Retina (tissue), 1 donor: ENCODE results near the gene SYCN.
"Not testable (repeated sequence)": the region's sequence is repeated elsewhere in the genome, so short reads cannot be mapped to it uniquely, and the experiment has no call there.

Source experiments
- DNase-seq: peaks from one replicate; pipeline ENCODE4 v3.0.0-alpha.2; 2016

The SYCN gene

DNA sequence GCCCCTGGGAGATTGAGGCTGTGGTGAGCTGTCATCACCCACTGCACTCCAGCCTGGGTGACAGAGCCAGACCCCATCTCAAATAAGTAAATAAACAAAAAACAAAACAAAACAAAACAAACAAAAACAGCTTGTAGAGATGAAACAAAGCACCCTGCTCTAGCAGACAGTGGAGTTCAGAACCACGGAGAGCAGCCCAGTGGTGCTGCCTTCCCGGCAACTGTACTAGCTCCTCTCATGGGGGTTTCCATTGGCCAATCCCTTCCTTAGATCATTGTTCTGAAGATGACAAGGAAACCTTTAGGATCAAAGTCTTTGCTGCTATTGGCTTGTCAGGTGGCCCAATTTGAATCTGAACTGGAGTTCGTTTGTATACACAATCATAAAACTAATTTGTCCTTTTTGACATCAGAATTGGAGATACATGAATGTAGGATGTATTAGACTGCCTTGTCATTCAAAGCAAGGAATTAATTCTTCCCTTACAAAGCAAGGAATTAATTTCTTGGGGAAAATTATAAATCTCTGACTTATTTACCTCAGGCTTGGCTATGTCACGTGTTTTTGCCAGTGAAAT lies 19.7 kb upstream of the SYCN start:
- DNase-seq: no peak

DNA sequence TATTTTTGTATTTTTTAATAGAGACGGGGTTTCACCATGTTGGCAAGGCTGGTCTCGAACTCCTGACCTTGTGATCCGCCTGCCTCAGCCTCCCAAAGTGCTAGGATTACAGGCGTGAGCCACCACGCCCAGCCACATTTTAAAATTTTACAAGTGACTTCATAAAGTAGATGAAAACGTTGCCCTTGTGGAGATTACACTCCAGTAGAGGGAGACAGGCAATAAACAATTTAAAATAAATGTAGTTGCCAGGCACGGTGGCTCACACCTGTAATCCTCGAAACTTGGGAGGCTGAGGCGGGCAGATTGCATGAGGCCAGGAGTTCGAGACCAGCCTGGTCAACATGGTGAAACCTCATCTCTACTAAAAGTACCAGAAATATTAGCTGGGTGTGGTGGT lies 15.0 kb upstream of the SYCN start:
- DNase-seq: not testable (repeated sequence)

DNA sequence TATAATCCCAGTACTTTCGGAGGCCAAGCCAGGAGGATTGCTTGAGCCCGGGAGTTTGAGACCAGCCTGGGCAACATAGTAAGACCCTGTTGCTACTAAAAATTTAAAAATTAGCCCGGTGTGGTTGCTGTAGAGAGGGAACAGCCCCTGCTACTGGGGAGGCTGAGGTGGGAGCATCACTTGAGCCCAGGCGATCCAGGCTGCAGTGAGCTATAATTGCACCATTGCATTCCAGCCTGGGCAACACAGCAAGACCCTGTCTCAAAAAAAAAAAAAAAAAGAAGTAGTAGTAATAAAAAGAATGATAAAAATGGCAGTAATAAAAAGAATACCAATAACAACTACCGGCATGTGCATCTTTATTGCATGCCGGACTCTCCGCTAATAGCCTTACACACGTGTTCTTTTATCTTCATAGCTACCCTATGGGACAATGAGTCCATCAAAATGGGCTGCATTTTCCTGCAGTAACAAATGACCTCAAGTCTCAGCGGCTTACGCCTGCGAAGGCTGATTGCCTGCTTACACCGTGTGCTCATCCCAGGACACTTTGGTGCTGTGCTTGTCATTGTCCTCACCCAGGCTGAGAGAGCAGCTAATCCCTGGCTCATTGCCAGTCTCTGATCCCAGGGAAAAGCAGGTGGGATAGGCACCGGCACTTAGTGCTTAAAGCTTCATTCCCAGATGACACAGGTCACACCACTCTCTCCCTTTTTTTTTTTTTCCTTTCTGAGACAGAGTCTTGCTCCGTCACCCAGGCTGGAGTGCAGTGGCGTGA lies 14.4 kb upstream of the SYCN start:
- no peak for DNase-seq

DNA sequence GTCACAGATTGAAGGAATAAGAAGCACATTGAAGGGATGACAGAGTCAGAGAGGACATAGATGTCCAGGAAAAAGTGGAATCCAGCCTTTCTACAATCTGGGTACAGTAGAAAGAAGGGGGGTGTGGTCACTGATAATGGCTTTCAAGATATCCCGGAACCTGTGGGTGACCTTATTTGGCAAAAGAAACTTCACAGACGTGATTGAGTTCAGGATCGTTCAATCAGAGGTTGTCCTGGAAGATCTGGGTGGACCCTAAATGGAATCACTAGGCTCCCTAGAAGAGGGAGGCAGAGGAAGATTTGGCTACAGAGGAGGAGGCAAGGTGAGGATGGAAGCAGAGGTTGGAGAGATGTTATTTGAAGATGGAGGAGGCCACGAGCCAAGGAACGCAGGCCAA lies 13.0 kb upstream of the SYCN start:
- DNase-seq: no peak

DNA sequence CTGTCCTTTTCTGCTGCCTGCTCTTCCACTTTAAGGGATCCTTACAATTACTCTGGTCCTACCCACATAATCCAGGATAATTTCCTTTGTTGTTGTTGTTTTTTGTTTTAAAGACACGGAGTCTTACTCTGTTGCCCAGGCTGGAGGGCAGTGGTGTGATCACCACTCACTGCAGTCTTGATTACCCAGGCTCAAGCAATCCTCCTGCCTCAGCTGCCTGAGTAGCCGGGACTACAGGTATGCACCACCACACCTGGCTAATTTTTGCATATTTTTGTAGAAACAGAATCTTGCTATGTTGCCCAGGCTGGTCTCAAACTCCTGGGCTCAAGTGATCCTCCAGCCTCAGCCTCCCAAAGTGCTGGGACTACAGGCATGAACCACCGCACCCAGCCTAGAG lies 11.3 kb upstream of the SYCN start:
- DNase-seq: not testable (repeated sequence)

DNA sequence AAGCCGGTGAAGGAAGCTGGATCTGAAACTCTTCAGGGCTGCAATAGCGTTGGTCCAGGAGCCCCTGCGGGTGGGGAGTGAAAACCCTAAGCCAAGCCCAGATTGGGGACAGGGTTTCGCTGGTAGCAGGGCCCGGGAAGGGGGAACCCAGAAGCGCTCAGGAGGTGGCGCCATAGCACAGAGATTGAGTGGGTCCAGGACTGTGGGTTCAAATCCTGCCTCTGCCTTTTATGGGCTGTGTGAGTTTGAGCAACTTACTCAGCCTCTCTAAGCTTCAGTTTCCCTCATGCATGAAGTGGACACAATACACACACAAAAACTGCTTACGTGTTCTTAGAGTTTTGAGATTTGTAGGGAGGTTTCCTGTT lies 8.3 kb upstream of the SYCN start:
- no peak for DNase-seq

DNA sequence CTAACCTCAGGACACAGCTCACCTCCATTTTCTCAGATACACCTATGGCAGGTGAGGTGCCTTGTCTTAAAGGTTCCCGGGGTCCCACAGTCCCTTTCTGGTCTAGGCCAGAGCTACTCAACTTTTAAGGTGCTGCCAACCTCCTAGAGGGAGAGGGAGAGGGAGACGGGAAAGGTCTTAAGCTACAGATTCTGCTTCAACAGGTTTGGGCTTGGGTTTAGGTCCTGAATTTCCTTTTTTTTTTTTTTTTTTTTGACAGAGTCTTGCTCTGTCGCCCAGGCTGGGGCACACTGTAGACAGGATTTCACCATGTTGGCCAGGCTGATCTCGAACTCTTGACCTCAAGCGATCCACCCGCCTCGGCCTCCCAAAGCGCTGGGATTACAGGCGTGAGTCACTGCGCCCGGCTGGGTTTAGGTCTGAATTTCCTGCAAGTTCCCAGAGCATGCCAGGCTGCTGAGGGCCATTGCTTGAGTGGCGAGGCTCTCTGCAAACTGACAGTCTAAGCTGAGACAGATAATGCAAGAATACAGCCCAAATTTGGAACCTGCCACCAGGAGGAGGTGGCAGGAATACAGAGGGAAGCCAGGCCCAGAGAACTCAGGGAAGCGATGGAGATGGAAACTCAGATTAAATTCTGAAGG lies 7.8 kb upstream of the SYCN start:
- DNase-seq: no peak

DNA sequence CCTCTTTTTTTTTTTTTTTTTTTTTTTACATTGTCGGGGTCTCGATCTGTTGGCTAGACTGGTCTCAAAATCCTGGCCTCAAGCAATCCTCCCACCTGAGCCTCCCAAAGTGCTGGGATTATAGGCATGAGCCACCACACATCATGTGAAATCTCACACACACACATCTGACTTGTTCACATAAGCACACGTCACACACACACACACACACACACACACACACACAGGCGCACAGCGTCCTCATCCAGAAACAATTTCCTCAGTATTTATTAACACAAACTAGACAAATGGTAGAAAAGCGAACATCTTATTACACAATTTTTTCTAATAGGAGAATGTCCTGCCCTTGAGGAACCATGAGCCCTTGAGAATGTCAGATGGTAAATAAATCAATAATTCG lies 5.1 kb upstream of the SYCN start:
- DNase-seq: no peak

DNA sequence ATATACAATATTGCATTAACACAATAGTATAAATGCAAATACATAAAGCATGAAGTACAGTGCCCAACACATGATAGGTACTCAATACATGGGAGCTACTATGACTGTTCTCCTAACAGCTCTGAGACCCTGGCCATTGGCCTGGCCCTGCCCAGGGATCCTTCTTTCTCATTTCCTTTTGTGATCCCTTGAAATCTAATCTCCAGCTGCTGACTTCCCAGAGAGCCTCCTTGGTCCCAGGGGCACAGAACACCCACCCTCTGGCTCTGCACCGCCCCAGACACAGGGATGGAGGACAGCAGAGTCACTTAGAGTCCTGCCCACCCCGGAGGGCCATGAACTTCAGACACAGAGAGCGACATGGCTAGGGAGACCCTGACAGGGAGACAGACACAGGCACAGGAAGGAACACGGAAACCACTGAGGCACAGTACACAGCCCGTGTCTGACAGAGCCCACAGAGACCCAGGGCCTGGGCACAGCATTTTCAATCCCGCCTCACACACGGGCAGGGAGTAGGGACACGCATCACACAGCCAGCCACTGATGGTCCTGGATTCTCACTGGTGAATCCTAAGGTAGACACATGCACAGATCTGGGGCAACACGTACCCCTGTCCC lies 4.2 kb upstream of the SYCN start:
- no peak for DNase-seq

DNA sequence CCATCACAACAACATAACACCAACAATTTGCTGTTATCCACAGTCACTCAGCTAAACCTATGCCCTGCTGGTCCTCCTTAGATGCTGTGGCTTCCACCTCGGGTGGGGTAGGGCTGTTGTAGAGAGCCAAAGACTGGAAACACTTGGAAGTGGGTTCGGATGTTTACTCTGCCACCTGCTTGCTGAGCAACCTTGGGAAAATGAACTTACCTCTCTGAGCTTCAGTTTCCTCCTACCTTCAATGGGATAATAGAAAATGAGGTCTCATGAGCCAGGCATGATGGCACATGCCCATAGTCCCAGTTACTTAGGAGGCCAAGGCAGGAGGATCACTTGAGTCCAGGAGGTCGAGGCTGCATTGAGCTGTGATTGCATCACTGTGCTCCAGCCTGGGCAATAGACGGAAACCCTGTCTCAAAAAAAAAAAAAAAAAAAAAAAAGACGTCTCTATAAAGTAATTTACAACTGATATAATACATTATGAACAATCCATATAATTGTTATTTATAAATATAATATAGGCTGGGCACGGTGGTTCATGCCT lies 3.3 kb upstream of the SYCN start:
- no peak for DNase-seq

DNA sequence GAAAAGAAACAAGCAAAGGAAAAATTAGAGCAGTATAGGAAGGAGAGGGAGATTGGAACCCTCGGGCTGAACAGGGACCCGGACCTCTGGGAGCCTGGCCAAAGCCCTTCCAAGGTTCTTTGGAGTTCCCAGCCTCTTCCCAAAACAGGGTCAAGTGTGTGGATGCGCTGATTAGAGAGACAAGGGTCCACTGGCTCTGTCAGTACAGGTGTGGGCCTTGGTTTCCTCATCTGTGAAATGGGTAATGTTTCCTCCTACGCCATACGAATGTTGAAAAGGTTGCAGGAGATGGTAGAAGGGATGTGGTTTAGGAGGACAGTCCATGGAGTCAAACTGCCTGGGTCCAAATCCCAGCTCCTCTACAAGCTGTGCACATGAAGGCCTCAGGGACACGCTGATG lies 2.1 kb upstream of the SYCN start:
- no peak for DNase-seq

DNA sequence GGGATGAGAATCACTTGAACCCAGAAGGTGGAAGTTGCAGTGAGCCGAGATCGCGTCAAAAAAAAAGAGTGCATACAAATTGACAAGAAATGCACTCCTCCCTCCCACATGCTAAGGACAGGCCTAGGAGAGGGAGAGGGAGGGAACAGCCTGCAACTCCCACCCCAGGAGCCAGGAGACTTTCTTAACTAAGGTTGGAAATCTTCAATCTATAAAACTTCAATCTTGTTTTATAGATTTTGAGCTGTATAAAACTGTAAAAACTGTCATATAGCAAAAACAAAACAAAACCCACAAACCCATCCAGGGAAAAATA lies 1.3 kb upstream of the SYCN start:
- no peak for DNase-seq

DNA sequence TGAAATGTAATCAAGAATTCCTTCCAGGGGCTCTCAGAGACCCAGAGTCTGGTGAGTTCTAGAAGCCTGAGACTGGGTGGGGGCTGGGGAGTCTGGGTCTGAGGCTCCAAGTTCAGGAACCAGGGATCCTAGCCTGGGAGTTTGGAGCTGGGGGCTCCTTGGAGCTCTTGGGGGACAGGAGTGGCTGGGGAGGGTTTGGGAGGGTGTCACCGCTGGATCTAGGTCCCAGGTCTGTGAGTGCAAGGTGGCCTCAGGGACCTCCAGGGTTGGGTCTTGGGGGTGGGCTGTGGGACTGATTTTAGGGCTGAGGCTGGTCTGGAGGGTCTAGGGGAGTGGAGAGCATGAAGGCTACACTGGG lies 1.1 kb downstream of the SYCN start:
- no peak for DNase-seq

DNA sequence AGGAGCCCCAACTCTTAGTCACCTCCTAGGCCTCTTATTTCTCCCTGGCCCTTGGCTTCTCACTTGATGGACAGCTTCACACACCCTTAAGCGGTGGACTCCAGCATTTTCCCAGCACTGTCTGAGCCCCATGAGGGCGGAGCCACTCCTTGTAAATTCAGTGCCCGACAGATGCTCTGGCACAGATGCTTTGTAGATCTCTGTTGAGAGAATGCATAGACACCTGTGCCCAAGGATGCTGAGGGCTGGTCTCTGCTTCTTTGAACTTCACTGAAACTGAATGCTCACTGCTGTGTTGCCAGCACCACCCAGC lies 3.3 kb downstream of the SYCN start:
- no peak for DNase-seq

DNA sequence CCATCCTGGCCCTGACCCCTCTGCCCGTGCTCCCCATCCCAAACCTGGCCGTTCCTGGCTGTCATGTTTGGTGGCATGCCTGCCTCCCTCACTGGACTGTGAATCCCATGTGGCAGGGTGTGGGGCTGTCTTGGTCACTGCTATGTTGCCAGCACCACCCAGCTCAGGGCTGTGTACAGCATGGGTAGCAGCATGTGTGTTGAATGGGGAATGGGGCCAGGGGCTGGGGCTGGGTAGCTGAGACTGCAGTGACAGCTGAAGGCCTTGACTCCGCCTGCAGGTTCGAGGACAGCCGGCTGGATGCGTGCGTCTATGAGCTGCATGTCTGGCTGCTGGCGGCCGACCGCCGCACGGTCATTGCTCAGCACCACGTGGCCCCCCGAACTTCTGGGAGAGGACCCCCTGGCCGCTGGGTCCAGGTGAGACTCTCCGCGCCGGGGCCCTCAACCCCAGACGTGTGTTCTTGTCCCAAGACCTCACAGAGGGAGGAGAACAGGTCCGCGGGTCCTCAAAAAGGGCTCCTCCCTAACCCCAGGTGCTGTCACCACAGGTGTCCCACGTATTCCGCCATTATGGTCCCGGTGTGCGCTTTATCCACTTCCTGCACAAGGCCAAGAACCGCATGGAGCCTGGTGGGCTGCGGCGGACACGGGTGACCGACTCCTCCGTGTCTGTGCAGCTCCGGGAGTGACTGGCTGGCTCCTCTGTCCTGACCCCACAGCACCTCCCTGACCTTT lies 3.8 kb downstream of the SYCN start:
- no peak for DNase-seq

DNA sequence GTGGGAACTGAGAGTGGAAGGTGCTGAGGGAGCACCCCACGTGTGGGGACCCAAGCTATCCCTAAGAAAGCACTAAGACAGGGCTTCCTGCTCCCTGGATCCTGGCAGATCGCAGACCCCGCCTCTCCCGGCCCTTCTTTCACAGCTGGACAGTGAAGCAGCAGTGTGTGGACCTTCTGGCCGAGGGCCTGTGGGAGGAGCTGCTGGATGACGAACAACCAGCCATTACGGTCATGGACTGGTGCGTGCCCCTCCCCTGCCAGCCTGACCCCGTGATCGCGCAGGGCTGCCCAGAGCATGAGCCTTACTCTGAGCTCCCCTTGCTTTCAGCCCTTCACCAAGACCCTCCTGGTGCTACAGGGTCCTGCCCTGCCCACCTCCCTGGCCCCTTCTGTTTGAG lies 5.0 kb downstream of the SYCN start:
- no peak for DNase-seq

DNA sequence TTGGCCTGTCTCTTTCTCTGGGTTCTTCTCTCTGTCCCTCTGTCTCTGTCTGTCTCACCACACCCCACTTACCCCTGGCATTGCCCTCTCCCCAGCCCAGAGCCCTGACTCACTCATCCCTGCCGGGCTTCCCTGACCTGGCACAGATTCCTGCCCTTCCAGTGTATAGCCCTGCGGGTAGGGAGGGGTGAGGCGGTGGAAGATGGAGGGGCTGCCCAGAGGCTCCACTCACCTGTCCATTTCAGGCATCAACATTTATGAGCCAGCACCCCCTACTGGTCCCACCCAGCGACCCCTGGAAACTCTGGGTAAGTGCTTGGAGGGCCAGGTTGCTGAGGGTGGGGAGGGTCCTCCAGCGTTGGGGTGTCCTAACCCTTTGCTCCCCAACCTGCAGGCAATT lies 6.3 kb downstream of the SYCN start:
- DNase-seq: no peak

DNA sequence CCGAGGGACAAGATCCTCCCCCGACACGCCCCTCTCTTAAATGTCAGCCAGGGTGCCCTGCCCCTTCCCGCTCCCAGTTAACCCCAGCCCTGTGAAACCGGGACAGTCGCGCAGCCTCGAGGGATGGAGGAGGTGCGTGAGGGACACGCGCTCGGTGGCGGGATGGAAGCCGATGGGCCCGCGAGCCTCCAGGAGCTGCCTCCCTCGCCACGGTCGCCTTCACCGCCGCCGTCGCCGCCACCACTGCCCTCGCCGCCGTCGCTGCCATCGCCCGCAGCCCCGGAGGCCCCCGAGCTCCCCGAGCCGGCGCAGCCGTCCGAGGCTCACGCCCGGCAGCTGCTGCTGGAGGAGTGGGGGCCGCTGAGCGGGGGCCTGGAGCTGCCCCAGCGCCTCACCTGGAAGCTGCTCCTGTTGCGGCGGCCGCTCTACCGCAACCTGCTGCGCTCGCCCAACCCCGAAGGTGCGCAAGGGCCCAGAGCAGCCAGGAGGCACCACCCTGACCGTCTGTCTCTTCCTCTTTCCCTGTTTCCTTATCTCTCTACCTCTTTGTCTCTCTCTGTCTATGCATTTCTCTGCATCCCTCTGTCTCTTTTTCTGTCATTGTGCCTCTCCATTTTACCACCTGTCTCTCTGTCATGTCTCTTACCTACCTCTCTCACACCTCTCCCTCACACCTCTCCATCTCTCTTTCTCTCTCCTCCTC lies 7.1 kb downstream of the SYCN start, which contains the start of gene NCCRP1:
Gene NCCRP1, plus strand, starts transcription at position 105 of the 703 bp plus-strand sequence. Its CDS starts 19 bp downstream, at position 124.
- peak; percentile 63 for DNase-seq

DNA sequence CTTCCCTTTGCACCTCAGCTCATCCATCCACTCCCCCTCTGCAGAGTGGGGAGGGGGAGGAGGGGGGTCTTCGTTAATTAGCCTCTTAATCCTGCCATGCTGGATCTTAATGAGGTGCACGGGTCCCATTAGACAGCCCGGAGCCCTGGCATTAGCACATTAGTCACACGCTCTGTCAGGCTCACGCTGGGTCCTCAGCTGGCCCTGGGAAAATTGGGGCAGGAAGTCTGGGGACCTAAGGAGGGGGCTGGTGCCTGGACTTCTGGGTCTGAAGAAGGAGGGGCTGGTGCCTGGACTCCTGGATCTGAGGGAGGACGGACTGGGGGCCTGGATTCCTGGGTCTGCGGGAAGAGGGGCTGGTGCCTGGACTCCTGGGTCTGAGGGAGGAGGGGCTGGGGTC lies 7.7 kb downstream of the SYCN start:
- peak; percentile 65 for DNase-seq

DNA sequence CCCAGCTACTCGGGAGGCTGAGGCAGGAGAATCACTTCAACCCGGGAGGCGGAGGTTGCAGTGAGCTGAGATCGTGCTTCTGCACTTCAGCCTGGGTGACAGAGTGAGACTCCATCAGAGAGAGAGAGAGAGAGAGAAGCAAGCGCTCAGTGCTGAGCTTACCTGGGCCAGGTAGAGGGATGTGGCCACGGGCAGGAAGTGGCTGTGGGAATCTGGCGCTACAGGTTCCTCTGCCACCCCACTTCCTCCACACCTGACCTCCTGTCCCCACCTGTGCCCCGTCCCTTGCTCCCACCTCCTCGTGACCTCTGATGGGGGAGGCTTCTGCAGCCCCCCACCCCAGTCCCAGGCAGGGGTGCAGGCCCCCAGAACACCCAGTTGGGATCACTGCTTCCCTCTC lies 8.3 kb downstream of the SYCN start:
- no peak for DNase-seq

DNA sequence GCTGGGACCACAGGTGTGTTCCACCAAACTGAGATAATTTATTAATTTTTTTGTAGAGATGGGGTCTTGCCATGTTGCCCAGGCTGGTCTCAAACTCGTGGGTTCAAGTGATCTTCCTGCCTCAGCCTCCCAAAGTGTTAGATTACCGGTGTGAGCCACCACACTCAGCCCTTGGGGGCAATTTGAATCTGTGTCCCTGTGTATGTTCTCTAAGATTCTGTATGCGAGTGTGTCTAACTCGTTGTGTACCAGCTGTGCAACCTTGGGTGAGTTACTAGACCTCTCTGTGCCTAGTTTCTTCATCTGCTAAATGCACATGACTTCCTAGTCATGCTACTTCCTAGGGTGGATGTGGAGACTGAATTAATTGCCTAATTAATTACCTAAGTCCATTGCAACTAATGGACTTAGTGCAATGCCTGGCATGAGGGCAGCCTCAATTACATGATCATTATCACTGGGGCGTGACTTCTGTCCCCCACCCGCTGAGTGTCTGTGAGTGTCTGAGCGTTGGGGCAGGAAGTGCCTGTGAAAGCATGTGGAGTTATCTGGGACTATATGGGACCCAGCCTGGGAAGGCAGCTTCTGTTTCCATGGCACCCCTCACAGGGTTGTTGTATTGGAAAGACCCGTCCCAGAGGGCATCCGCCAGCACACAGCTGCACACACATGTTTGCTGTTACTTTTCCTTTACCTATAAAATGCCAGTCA lies 9.1 kb downstream of the SYCN start:
- no peak for DNase-seq

DNA sequence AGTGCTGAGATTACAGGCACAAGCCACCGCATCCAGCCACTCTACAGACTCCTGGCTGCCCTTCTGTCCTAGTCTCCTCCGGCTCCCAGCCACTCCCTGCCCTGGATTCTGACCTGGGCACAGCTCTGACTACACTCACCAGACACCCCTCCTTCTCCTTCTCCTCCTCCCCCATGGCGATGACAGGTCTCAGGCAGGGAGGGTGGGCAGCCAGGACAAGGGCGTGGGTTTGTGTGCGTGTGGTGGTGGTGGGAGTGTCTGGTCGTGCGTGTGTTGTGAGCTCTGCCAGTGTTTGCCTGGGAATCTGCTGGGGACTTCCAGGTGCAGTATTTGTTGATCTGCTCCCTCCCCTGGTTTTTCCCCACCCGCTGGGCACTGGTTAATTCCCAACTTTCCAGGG lies 10.3 kb downstream of the SYCN start:
- DNase-seq: no peak
